A673 (cell line): ENCODE results near the gene HEMK1.

ENCODE experiments used
- EZH2 ChIP-seq: fragments of 200-600 bp; sonication (generic); IDR thresholded peaks from 2 replicates; pipeline ENCODE4 v1.6.1; 2017; ENCODE audit warnings: borderline replicate concordance, low read depth, mild to moderate bottlenecking, mixed read lengths, antibody characterized with exemption, low read length; ENCODE audit not compliant: poor library complexity, severe bottlenecking
- TF ChIP-seq, protein P1 (sequence below): fragments of 300-800, 200-600 bp; sonication (generic); conservative IDR thresholded peaks from 2 replicates; pipeline ENCODE4 v1.5.1; 2017; ENCODE audit warnings: low read depth, mild to moderate bottlenecking, antibody characterized with exemption, low read length, moderate library complexity, mixed read lengths

DNA sequence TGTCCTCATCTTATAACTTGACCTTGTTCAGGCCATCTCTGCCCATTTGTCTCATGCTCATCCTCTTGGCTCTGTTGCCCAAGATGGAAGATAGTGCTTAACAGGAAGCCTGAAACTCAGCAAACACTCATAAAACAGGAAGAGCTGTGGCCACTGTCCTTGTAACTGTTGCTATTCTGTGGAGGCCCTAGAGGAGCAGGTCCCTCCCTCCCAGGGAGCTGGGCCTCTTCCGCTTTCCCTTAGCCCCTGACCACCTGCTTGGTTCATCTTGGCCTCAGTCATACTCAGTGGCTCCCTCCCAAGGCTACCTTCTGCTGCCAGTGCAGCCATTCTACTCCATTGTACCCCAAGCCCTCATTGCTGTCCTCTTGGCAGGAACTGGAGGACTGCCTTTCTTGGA, 51.1 kb downstream of the HEMK1 start:
- TF ChIP-seq EZH2, result no peak
- TF ChIP-seq, protein P1, sequence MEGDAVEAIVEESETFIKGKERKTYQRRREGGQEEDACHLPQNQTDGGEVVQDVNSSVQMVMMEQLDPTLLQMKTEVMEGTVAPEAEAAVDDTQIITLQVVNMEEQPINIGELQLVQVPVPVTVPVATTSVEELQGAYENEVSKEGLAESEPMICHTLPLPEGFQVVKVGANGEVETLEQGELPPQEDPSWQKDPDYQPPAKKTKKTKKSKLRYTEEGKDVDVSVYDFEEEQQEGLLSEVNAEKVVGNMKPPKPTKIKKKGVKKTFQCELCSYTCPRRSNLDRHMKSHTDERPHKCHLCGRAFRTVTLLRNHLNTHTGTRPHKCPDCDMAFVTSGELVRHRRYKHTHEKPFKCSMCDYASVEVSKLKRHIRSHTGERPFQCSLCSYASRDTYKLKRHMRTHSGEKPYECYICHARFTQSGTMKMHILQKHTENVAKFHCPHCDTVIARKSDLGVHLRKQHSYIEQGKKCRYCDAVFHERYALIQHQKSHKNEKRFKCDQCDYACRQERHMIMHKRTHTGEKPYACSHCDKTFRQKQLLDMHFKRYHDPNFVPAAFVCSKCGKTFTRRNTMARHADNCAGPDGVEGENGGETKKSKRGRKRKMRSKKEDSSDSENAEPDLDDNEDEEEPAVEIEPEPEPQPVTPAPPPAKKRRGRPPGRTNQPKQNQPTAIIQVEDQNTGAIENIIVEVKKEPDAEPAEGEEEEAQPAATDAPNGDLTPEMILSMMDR, result no peak
